HepG2 (cell line): ENCODE results near the gene CHRNB1. TPM values are rescaled to one million over a fixed set of nuclear protein-coding genes. Genes with fewer than 3 reads are reported as not detected.

Experiments
- ERF ChIP-seq: IDR thresholded peaks from 2 replicates; pipeline ENCODE4 v1.6.1; 2018; ENCODE audit warnings: missing biosample characterization, missing genetic modification reagents
- HBP1 ChIP-seq: IDR thresholded peaks from 2 replicates; pipeline ENCODE4 v1.6.1; 2016; ENCODE audit warnings: low read depth, control low read depth
- HES4 ChIP-seq: sonication (generic); formaldehyde crosslinking; IDR thresholded peaks from 2 replicates; pipeline ENCODE4 v1.9.0; 2021; ENCODE audit warnings: mild to moderate bottlenecking, missing genetic modification reagents, borderline replicate concordance
- MAFF ChIP-seq: IDR thresholded peaks from 2 replicates; pipeline ENCODE4 v1.6.1; 2011; ENCODE audit warnings: low read depth, low read length, improper control_type of control experiment
- MAX ChIP-seq: IDR thresholded peaks from 2 replicates; pipeline ENCODE4 v1.6.1; 2012; ENCODE audit warnings: inconsistent platforms
- NFE2L2 ChIP-seq: fragments of 150-350 bp; IDR thresholded peaks from 2 replicates; pipeline ENCODE4 v1.6.1; 2014; ENCODE audit warnings: low read length
- NR2F2 ChIP-seq: IDR thresholded peaks from 2 replicates; pipeline ENCODE4 v1.6.1; 2012; ENCODE audit warnings: low read depth, inconsistent platforms, borderline replicate concordance
- PLRG1 ChIP-seq: fragments of 450-650 bp; conservative IDR thresholded peaks from 2 replicates; pipeline ENCODE4 v1.6.1; 2016
- POLR2AphosphoS5 ChIP-seq: IDR thresholded peaks from 2 replicates; pipeline ENCODE4 v1.6.1; 2012; ENCODE audit warnings: low read depth, low read length
- TAF1 ChIP-seq: sonication (generic); formaldehyde crosslinking; IDR thresholded peaks from 2 replicates; pipeline ENCODE4 v1.4.0; 2020; ENCODE audit warnings: missing genetic modification reagents
- TARDBP ChIP-seq: sonication (generic); formaldehyde crosslinking; IDR thresholded peaks from 2 replicates; pipeline ENCODE4 v1.8.0; 2022; ENCODE audit warnings: mild to moderate bottlenecking, missing genetic modification reagents
- ZBTB38 ChIP-seq: sonication (generic); formaldehyde crosslinking; IDR thresholded peaks from 2 replicates; pipeline ENCODE4 v1.5.1; 2020; ENCODE audit warnings: mild to moderate bottlenecking, missing genetic modification reagents
- ZBTB7A ChIP-seq: sonication (generic); formaldehyde crosslinking; IDR thresholded peaks from 2 replicates; pipeline ENCODE4 v1.8.0; 2022; ENCODE audit warnings: mild to moderate bottlenecking, missing genetic modification reagents
- ZNF230 ChIP-seq: sonication (generic); formaldehyde crosslinking; IDR thresholded peaks from 2 replicates; pipeline ENCODE4 v1.4.0; 2020; ENCODE audit warnings: mild to moderate bottlenecking, missing genetic modification reagents
- ZNF232 ChIP-seq: sonication (generic); formaldehyde crosslinking; IDR thresholded peaks from 2 replicates; pipeline ENCODE4 v1.4.0; 2020; ENCODE audit warnings: missing genetic modification reagents, borderline replicate concordance
- ZNF343 ChIP-seq: sonication (generic); formaldehyde crosslinking; IDR thresholded peaks from 2 replicates; pipeline ENCODE4 v1.4.0; 2020; ENCODE audit warnings: mild to moderate bottlenecking, missing genetic modification reagents
- ZNF556 ChIP-seq: sonication (generic); formaldehyde crosslinking; IDR thresholded peaks from 2 replicates; pipeline ENCODE4 v1.4.0; 2020; ENCODE audit warnings: mild to moderate bottlenecking, missing genetic modification reagents, borderline replicate concordance
- ZNF768 ChIP-seq: sonication (generic); formaldehyde crosslinking; IDR thresholded peaks from 2 replicates; pipeline ENCODE4 v1.4.0; 2020; ENCODE audit warnings: missing genetic modification reagents
- polyA plus RNA-seq, 8 experiments: library from polyadenylated mRNA; depleted of rRNA in 3 of 8; stranded (reverse) in 7 of 8; unstranded in 1 of 8; fragments of >200 nt; fragmentation: Illumina TruSeq in 4 of 8; extraction: Trizol in 4 of 8; gene quantifications; 2 replicates each; pipeline versions ENCODE4 v1.2.1 to v1.2.3, GENCODE V29; 2011 to 2016; ENCODE audit warnings: low read depth in 4 of 8, missing spikeins in 1 of 8, mixed read lengths in 1 of 8; ENCODE audit not compliant: insufficient read depth in 1 of 8
- total RNA-seq, 5 experiments: library from RNA; depleted of rRNA; stranded (reverse); fragments of >200 nt; fragmentation: Illumina TruSeq; extraction: Trizol; gene quantifications; 2 replicates each; pipeline ENCODE4 v1.2.3, GENCODE V29; 2016; ENCODE audit warnings: low read depth in 1 of 5
- TF ChIP-seq, protein P1 (sequence below): sonication (generic); formaldehyde crosslinking; IDR thresholded peaks from 2 replicates; pipeline ENCODE4 v1.5.0; 2020; ENCODE audit warnings: missing genetic modification reagents
- TF ChIP-seq, protein P2 (sequence below): sonication (generic); formaldehyde crosslinking; IDR thresholded peaks from 2 replicates; pipeline ENCODE4 v1.4.0; 2020; ENCODE audit warnings: missing genetic modification reagents
- TF ChIP-seq, protein P3 (sequence below): sonication (generic); formaldehyde crosslinking; IDR thresholded peaks from 2 replicates; pipeline ENCODE4 v1.5.1; 2020; ENCODE audit warnings: mild to moderate bottlenecking, missing genetic modification reagents, moderate library complexity
- TF ChIP-seq, protein P4 (sequence below): sonication (generic); formaldehyde crosslinking; IDR thresholded peaks from 2 replicates; pipeline ENCODE4 v1.4.0; 2020; ENCODE audit warnings: mild to moderate bottlenecking, missing genetic modification reagents

Gene CHRNB1
- total and polyA plus RNA-seq, 2 of the 13 experiments (the other 11 are each of a cell fraction or from before 2014, with no cell fraction given): 5.4 to 33.7 TPM

- TF ChIP-seq, protein P1, sequence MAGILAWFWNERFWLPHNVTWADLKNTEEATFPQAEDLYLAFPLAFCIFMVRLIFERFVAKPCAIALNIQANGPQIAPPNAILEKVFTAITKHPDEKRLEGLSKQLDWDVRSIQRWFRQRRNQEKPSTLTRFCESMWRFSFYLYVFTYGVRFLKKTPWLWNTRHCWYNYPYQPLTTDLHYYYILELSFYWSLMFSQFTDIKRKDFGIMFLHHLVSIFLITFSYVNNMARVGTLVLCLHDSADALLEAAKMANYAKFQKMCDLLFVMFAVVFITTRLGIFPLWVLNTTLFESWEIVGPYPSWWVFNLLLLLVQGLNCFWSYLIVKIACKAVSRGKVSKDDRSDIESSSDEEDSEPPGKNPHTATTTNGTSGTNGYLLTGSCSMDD (CRISPR knock-in tag): no peak
- TF ChIP-seq ZBTB7A (CRISPR knock-in tag) (no peak), TARDBP (CRISPR knock-in tag) (peak; percentile 5; the same call in 1 of the 2 replicates), MAX (peak; percentile 49; the same call in 1 of the 2 replicates), HBP1 (CRISPR knock-in tag) (no peak; the same call in 1 of the 2 replicates), ZNF556 (0 out of 2 replicates have a peak, but pooled peaks have one; percentile 37), ZNF343 (CRISPR knock-in tag) (no peak), ZNF232 (no peak), NR2F2 (no peak), NFE2L2 (no peak), HES4 (CRISPR knock-in tag) (no peak), ERF (CRISPR knock-in tag) (no peak), POLR2AphosphoS5 (0 out of 2 replicates have a peak, but pooled peaks have one; percentile 25), ZBTB38 (CRISPR knock-in tag) (peak; percentile 41; the same call in 1 of the 2 replicates), ZNF230 (CRISPR knock-in tag) (peak; percentile 40; the same call in 1 of the 2 replicates), MAFF (peak; percentile 9; the same call in 1 of the 2 replicates), ZNF768 (CRISPR knock-in tag) (no peak), PLRG1 (no peak), TAF1 (CRISPR knock-in tag) (peak; percentile 21; the same call in 1 of the 2 replicates)
- TF ChIP-seq, protein P2, sequence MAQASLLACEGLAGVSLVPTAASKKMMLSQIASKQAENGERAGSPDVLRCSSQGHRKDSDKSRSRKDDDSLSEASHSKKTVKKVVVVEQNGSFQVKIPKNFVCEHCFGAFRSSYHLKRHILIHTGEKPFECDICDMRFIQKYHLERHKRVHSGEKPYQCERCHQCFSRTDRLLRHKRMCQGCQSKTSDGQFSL (CRISPR knock-in tag): no peak
- TF ChIP-seq, protein P3, sequence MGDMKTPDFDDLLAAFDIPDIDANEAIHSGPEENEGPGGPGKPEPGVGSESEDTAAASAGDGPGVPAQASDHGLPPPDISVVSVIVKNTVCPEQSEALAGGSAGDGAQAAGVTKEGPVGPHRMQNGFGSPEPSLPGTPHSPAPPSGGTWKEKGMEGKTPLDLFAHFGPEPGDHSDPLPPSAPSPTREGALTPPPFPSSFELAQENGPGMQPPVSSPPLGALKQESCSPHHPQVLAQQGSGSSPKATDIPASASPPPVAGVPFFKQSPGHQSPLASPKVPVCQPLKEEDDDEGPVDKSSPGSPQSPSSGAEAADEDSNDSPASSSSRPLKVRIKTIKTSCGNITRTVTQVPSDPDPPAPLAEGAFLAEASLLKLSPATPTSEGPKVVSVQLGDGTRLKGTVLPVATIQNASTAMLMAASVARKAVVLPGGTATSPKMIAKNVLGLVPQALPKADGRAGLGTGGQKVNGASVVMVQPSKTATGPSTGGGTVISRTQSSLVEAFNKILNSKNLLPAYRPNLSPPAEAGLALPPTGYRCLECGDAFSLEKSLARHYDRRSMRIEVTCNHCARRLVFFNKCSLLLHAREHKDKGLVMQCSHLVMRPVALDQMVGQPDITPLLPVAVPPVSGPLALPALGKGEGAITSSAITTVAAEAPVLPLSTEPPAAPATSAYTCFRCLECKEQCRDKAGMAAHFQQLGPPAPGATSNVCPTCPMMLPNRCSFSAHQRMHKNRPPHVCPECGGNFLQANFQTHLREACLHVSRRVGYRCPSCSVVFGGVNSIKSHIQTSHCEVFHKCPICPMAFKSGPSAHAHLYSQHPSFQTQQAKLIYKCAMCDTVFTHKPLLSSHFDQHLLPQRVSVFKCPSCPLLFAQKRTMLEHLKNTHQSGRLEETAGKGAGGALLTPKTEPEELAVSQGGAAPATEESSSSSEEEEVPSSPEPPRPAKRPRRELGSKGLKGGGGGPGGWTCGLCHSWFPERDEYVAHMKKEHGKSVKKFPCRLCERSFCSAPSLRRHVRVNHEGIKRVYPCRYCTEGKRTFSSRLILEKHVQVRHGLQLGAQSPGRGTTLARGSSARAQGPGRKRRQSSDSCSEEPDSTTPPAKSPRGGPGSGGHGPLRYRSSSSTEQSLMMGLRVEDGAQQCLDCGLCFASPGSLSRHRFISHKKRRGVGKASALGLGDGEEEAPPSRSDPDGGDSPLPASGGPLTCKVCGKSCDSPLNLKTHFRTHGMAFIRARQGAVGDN: peak; percentile 73
- TF ChIP-seq, protein P4, sequence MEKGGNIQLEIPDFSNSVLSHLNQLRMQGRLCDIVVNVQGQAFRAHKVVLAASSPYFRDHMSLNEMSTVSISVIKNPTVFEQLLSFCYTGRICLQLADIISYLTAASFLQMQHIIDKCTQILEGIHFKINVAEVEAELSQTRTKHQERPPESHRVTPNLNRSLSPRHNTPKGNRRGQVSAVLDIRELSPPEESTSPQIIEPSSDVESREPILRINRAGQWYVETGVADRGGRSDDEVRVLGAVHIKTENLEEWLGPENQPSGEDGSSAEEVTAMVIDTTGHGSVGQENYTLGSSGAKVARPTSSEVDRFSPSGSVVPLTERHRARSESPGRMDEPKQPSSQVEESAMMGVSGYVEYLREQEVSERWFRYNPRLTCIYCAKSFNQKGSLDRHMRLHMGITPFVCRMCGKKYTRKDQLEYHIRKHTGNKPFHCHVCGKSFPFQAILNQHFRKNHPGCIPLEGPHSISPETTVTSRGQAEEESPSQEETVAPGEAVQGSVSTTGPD (CRISPR knock-in tag): no peak
These were observed 32.8 kb downstream of the CHRNB1 start (continued) for GRCh38 chr17:7477392-7478275.
